Measurements from ENCODE around the gene PKD1L1.

- TF ChIP-seq POLR2A (IDR thresholded peaks at IDR 0.05) (no peak), CTCF (IDR thresholded peaks at IDR 0.05) (no peak)
Measured at GRCh38 chr7:47744883-47745282, 203.4 kb downstream of the PKD1L1 start.

Measured in right lobe of liver (tissue), 4 donors.